Neural cell (in vitro differentiated cells): Measurements from ENCODE around the gene WDFY3.

ENCODE experiments used
- EP300 ChIP-seq: fragments of 450-650 bp; conservative IDR thresholded peaks from 2 replicates; pipeline ENCODE4 v1.6.1; 2014; ENCODE audit warnings: antibody characterized with exemption, mild to moderate bottlenecking, moderate library complexity; ENCODE audit not compliant: poor library complexity, severe bottlenecking
- POLR2AphosphoS5 ChIP-seq: IDR thresholded peaks from 2 replicates; pipeline ENCODE4 v1.6.1; 2012
- RAD21 ChIP-seq: fragments of 450-650 bp; conservative IDR thresholded peaks from 2 replicates; pipeline ENCODE4 v1.6.1; 2014; ENCODE audit warnings: antibody characterized with exemption, mild to moderate bottlenecking, moderate library complexity
- TF ChIP-seq, protein P1 (sequence below): fragments of 450-650 bp; IDR thresholded peaks from 2 replicates; pipeline ENCODE4 v1.5.1; 2014; ENCODE audit warnings: antibody characterized with exemption, mild to moderate bottlenecking, moderate library complexity; ENCODE audit not compliant: poor library complexity, severe bottlenecking

GRCh38 chr4:85005865-85006377 is 39.4 kb upstream of the WDFY3 start:
- no peak for TF ChIP-seq RAD21
- TF ChIP-seq, protein P1, sequence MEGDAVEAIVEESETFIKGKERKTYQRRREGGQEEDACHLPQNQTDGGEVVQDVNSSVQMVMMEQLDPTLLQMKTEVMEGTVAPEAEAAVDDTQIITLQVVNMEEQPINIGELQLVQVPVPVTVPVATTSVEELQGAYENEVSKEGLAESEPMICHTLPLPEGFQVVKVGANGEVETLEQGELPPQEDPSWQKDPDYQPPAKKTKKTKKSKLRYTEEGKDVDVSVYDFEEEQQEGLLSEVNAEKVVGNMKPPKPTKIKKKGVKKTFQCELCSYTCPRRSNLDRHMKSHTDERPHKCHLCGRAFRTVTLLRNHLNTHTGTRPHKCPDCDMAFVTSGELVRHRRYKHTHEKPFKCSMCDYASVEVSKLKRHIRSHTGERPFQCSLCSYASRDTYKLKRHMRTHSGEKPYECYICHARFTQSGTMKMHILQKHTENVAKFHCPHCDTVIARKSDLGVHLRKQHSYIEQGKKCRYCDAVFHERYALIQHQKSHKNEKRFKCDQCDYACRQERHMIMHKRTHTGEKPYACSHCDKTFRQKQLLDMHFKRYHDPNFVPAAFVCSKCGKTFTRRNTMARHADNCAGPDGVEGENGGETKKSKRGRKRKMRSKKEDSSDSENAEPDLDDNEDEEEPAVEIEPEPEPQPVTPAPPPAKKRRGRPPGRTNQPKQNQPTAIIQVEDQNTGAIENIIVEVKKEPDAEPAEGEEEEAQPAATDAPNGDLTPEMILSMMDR, result no peak
- TF ChIP-seq POLR2AphosphoS5, result no peak
- TF ChIP-seq EP300, result no peak
